Measurements from ENCODE around the gene SMU1.

DNA sequence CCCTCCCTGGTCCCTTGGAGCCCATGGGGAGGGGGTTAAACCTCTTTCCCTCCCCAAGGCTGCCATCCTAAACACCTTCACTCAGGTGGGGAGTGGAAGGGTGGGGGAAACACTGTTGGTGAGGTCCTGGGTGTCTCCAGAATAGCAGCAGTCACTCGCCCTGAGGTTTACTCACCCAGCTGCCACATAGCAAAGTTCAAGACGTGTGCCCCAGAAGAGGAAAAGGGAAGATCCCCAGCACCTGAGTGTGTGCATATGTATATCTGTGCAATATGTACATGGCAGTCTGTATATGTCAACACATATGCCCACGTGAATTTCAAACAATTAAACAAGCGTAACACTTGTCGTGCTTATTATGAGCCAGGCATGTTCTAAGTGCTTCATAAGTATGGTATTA, 31.3 kb upstream of the SMU1 start:
- TF ChIP-seq POLR2A (IDR thresholded peaks at IDR 0.05) (no peak), EP300 (IDR thresholded peaks at IDR 0.05) (no peak), CTCF (IDR thresholded peaks at IDR 0.05) (no peak)
